GM18858 (cell line): ENCODE results near the gene SH2D3A.
"Not testable (repeated sequence)": the region's sequence is repeated elsewhere in the genome, so short reads cannot be mapped to it uniquely, and the experiment has no call there.

Experiments
- ATAC-seq: cut with Tn5 transposase; IDR thresholded peaks from one replicate; pipeline ENCODE4 v1.9.1; 2021; ENCODE audit not compliant: unreplicated experiment

The SH2D3A gene

DNA sequence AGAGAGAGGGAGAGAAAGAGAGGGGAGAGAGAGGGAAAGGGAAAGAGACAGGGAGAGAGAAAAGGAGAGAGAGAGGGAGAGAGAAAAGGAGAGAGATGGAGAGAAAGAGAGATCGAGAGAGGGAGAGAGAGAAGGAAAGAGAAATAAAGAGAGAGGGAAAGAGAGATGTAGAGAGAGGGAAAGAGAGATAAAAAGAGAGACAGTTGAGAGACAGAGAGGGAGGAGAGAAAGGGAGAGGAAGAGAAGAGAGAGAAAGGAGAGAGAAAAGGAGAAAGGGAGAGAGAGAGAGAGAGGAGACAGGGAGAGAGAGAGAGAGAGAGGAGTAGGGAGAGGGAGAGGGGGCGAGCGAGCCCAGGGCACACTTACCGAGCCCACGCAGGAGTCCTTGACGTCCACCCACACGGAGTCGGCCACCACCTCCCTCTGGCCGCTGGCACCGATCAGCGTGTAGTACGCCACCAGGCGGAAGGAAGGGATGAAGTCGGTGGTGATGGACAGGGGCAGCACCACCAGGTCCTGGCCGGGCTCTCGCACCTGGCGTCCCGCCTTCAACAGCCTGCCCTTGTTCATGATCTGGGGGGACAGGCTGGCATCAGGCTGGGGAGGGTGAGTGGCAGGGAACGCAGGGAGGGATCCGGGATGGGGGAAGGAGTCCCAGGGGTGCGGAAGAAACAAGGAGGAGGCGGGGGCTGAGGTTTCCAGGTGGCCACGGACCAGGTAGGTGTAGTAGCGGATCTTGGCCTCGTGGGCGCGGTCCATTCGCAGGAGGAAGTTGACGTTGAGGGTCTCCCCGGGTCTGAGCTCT is 56.8 kb downstream of the SH2D3A start:
- no peak for ATAC-seq

DNA sequence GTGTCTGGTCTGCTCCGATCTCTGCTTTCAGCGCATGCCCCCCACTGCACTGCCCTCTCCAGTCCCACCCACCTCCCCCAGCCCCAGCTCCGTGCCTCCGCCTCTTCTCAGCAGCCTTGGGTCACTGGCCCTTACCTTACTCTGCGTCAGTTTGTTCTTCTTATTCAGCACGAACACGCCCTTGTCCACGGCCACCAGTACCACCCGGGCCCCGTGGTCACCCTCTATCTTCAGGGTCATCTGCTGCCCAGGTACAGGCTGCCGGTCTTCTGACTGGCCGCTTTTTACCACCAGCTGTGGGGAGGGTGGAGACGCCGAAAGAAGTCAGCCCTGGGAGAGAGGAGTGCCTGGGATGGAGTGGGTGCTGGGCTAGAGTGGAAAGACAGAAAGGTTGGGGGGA is 57.7 kb downstream of the SH2D3A start:
- no peak for ATAC-seq

DNA sequence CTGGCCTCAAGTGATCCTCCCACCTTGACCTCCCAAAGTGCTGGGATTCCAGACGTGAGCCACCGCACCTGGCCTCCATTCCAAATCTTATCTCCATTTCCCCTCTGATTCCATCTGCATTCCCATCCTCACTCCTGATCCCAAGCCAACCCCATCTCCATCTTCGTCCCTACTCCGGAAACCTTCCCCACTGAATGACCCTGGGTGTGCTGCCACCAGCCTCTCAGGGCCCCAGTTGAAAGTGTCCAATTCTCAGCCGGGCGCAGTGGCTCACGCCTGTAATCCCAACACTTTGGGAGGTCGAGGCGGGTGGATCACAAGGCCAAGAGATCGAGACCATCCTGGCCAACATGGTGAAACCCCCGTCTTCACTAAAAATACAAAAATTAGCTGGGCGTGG is 58.3 kb downstream of the SH2D3A start:
- not testable (repeated sequence) for ATAC-seq

DNA sequence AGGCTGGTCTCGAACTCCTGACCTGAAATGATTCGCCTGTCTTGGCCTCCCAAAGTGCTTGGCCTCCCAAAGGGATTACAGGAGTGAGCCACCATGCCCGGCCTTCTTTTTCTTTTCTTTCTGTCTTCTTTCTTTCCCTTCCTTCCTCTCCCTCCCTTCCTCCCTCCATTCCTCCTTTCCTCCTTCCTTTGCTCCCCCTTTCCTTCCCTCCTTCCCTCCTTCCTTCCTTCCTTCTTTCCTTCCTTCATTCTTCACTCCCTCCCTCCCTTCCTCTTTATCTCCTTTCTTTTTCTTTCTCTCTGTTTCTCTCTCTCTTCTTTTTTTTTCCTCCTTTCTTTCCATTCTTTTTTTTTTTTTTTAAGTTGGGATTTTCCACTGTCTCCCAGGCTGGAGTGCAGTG is 58.9 kb downstream of the SH2D3A start:
- ATAC-seq = no peak

DNA sequence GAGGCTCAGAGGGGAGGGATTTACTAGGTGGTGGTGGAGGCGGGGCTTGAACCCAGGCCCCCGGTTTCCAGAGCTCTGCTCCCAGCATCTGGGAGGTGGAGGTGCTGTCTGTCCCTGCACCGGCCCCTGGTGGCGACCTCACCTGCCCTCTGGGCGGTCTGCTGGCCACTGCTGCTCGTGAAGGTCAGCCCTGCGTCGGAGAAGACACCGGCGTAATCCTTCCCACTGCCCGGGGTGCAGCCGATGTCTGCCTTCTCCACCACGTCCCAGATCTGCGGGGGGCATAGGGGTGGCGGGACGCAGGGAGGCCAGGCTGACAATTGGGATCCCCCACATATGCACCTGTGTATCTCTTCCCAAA is 59.6 kb downstream of the SH2D3A start:
- ATAC-seq = no peak

DNA sequence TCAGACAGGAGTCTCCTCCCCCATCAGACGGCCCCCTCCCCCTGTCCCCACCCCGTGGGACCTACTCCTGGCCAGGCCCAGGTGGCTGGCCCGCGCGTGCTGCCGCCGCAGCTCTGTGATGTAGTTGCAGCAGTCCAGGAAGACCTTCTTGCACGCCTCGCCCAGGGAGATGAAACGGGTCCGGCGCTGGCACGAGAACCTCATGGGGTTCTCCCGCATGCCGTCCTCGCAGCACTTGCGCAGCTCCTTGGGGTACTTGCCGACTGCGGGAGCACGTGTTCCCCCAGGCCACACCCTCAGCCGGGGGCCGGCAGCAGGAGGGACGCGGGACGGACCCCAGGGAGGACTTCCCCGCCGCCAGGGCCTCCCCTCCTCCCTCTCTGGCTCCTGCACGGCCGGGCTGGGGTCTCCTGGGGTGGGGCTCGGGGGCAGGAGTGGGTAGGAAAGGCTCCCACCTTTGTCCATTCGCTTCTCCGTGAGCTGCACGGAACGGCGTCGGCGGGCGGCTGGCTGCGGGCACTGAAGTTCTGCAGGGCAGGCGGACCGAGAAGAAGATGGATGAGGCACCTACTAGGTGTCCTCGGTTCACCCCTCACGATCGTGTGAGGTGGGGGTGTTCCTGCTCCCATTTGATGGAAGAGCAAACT is 60.1 kb downstream of the SH2D3A start:
- ATAC-seq = no peak

- no peak for ATAC-seq
Measured at GRCh38 chr19:6706633-6706958, 60.6 kb downstream of the SH2D3A start.

GRCh38 chr19:6705931-6706632 is 61.2 kb downstream of the SH2D3A start:
- ATAC-seq = no peak
